ENCODE results near the gene TGFBR1.

TGFBR1 gene

GRCh38 chr9:99176527-99177013 is 71.7 kb downstream of the TGFBR1 start:
- no peak for TF ChIP-seq CTCF (IDR thresholded peaks at IDR 0.05; ENCODE audit: borderline replicate concordance, insufficient read depth, low read depth, low read length)
- no peak overlapping the region for H3K4me3 ChIP-seq (ENCODE audit: low read depth, low read length)

- H3K4me3 ChIP-seq (ENCODE audit: low read depth, low read length) = no peak overlapping the region
- no peak for TF ChIP-seq CTCF (IDR thresholded peaks at IDR 0.05; ENCODE audit: borderline replicate concordance, insufficient read depth, low read depth, low read length)
Measured at GRCh38 chr9:99177576-99178366, 72.9 kb downstream of the TGFBR1 start.

GRCh38 chr9:99178912-99179872 is 74.3 kb downstream of the TGFBR1 start:
- H3K4me3 ChIP-seq (ENCODE audit: low read depth, low read length) = no peak overlapping the region
- TF ChIP-seq CTCF (IDR thresholded peaks at IDR 0.05; ENCODE audit: borderline replicate concordance, insufficient read depth, low read depth, low read length) = no peak

GRCh38 chr9:99180199-99180598 is 75.3 kb downstream of the TGFBR1 start:
- TF ChIP-seq CTCF (IDR thresholded peaks at IDR 0.05; ENCODE audit: borderline replicate concordance, insufficient read depth, low read depth, low read length) = no peak
- no peak overlapping the region for H3K4me3 ChIP-seq (ENCODE audit: low read depth, low read length)

GRCh38 chr9:99180662-99181061 is 75.7 kb downstream of the TGFBR1 start:
- no peak for TF ChIP-seq CTCF (IDR thresholded peaks at IDR 0.05; ENCODE audit: borderline replicate concordance, insufficient read depth, low read depth, low read length)
- H3K4me3 ChIP-seq (ENCODE audit: low read depth, low read length) = no peak overlapping the region

GRCh38 chr9:99181206-99181605 is 76.3 kb downstream of the TGFBR1 start:
- H3K4me3 ChIP-seq (ENCODE audit: low read depth, low read length) = no peak overlapping the region
- no peak for TF ChIP-seq CTCF (IDR thresholded peaks at IDR 0.05; ENCODE audit: borderline replicate concordance, insufficient read depth, low read depth, low read length)

Measured in GM12875 (cell line).